Measurements from ENCODE around the gene ECM2. TPM values are rescaled to one million over a fixed set of nuclear protein-coding genes. Genes with fewer than 3 reads are reported as not detected.

ECM2 gene
- total RNA-seq, 3 donors from 2014 or later, result not detected

GRCh38 chr9:92478783-92479182 lies 57.0 kb downstream of the ECM2 start:
- Mint-ChIP-seq H3K4me1 (ENCODE audit: low read depth) (peaks cover 4% of the 10 kb centered on the region), H3K36me3 (ENCODE audit: insufficient read depth) (no peaks in the 10 kb centered on the region), H3K27me3 (ENCODE audit: low read depth) (no peaks in the 10 kb centered on the region), H3K4me3 (no peak overlapping the region), H3K9me3 (no peaks in the 10 kb centered on the region)
- ATAC-seq, result no peak
- no peak for DNase-seq

- peaks cover 4% of the 10 kb centered on the region for H3K4me1 Mint-ChIP-seq (ENCODE audit: low read depth)
- ATAC-seq (no peak), DNase-seq (no peak)
These were observed 58.8 kb downstream of the ECM2 start for GRCh38 chr9:92476962-92477361.

GRCh38 chr9:92474587-92474986 lies 61.2 kb downstream of the ECM2 start:
- no peaks in the 10 kb centered on the region for H3K4me1 Mint-ChIP-seq (ENCODE audit: low read depth)
- ATAC-seq, result no peak
- no peak for DNase-seq
- H3K9me3 Mint-ChIP-seq, result no peaks in the 10 kb centered on the region
- no peaks in the 10 kb centered on the region for H3K27me3 Mint-ChIP-seq (ENCODE audit: low read depth)
- no peak overlapping the region for H3K4me3 Mint-ChIP-seq
- peaks cover 3% of the 10 kb centered on the region for H3K36me3 Mint-ChIP-seq (ENCODE audit: insufficient read depth)

More at GRCh38 chr9:92476962-92477361, 58.8 kb downstream of the ECM2 start:
- Mint-ChIP-seq H3K27me3 (ENCODE audit: low read depth) (no peaks in the 10 kb centered on the region), H3K4me3 (no peak overlapping the region), H3K36me3 (ENCODE audit: insufficient read depth) (peaks cover 3% of the 10 kb centered on the region), H3K9me3 (no peaks in the 10 kb centered on the region)

GRCh38 chr9:92468206-92468605 lies 67.6 kb downstream of the ECM2 start:
- Mint-ChIP-seq H3K4me3 (no peak overlapping the region), H3K36me3 (ENCODE audit: insufficient read depth) (no peaks in the 10 kb centered on the region), H3K9me3 (no peaks in the 10 kb centered on the region), H3K27me3 (ENCODE audit: low read depth) (no peaks in the 10 kb centered on the region), H3K4me1 (ENCODE audit: low read depth) (no peaks in the 10 kb centered on the region)
- ATAC-seq (no peak), DNase-seq (no peak)

- Mint-ChIP-seq H3K4me3 (no peak overlapping the region), H3K4me1 (ENCODE audit: low read depth) (no peaks in the 10 kb centered on the region), H3K27me3 (ENCODE audit: low read depth) (no peaks in the 10 kb centered on the region), H3K9me3 (no peaks in the 10 kb centered on the region), H3K36me3 (ENCODE audit: insufficient read depth) (no peaks in the 10 kb centered on the region)
- no peak for ATAC-seq
- no peak for DNase-seq
These were observed 68.3 kb downstream of the ECM2 start for GRCh38 chr9:92467511-92467910.

GRCh38 chr9:92467041-92467440 lies 68.7 kb downstream of the ECM2 start:
- DNase-seq (no peak), ATAC-seq (no peak)
- H3K9me3 Mint-ChIP-seq, result no peaks in the 10 kb centered on the region
- H3K27me3 Mint-ChIP-seq (ENCODE audit: low read depth), result no peaks in the 10 kb centered on the region
- no peak overlapping the region for H3K4me3 Mint-ChIP-seq
- H3K4me1 Mint-ChIP-seq (ENCODE audit: low read depth), result no peaks in the 10 kb centered on the region
- no peaks in the 10 kb centered on the region for H3K36me3 Mint-ChIP-seq (ENCODE audit: insufficient read depth)

- Mint-ChIP-seq H3K36me3 (ENCODE audit: insufficient read depth) (no peaks in the 10 kb centered on the region), H3K27me3 (ENCODE audit: low read depth) (no peaks in the 10 kb centered on the region), H3K9me3 (no peaks in the 10 kb centered on the region), H3K4me3 (no peak overlapping the region), H3K4me1 (ENCODE audit: low read depth) (no peaks in the 10 kb centered on the region)
- ATAC-seq, result no peak
- DNase-seq, result no peak
These were observed 71.8 kb downstream of the ECM2 start for GRCh38 chr9:92463984-92464383.

- no peak for ATAC-seq
- Mint-ChIP-seq H3K4me1 (ENCODE audit: low read depth) (no peaks in the 10 kb centered on the region), H3K36me3 (ENCODE audit: insufficient read depth) (no peaks in the 10 kb centered on the region), H3K27me3 (ENCODE audit: low read depth) (no peaks in the 10 kb centered on the region), H3K4me3 (no peak overlapping the region), H3K9me3 (no peaks in the 10 kb centered on the region)
- DNase-seq, result no peak
These were observed 72.4 kb downstream of the ECM2 start for GRCh38 chr9:92463387-92463786.

- H3K4me3 Mint-ChIP-seq, result no peak overlapping the region
- H3K4me1 Mint-ChIP-seq (ENCODE audit: low read depth), result no peaks in the 10 kb centered on the region
- H3K27me3 Mint-ChIP-seq (ENCODE audit: low read depth), result no peaks in the 10 kb centered on the region
- DNase-seq, result no peak
- no peak for ATAC-seq
- H3K9me3 Mint-ChIP-seq, result no peaks in the 10 kb centered on the region
- no peaks in the 10 kb centered on the region for H3K36me3 Mint-ChIP-seq (ENCODE audit: insufficient read depth)
These were observed 78.2 kb downstream of the ECM2 start for GRCh38 chr9:92457576-92457975.

GRCh38 chr9:92455217-92455616 lies 80.6 kb downstream of the ECM2 start:
- no peaks in the 10 kb centered on the region for H3K4me1 Mint-ChIP-seq (ENCODE audit: low read depth)
- H3K9me3 Mint-ChIP-seq, result no peaks in the 10 kb centered on the region
- no peak overlapping the region for H3K4me3 Mint-ChIP-seq
- no peaks in the 10 kb centered on the region for H3K27me3 Mint-ChIP-seq (ENCODE audit: low read depth)
- DNase-seq (no peak), ATAC-seq (no peak)
- no peaks in the 10 kb centered on the region for H3K36me3 Mint-ChIP-seq (ENCODE audit: insufficient read depth)

GRCh38 chr9:92446536-92446935 lies 89.3 kb downstream of the ECM2 start:
- no peak for DNase-seq
- ATAC-seq, result no peak

More at GRCh38 chr9:92446536-92446935, 89.3 kb downstream of the ECM2 start:
- no peaks in the 10 kb centered on the region for H3K4me1 Mint-ChIP-seq (ENCODE audit: low read depth)
- peaks cover 1% of the 10 kb centered on the region for H3K27me3 Mint-ChIP-seq (ENCODE audit: low read depth)
- no peaks in the 10 kb centered on the region for H3K36me3 Mint-ChIP-seq (ENCODE audit: insufficient read depth)
- H3K9me3 Mint-ChIP-seq, result no peaks in the 10 kb centered on the region
- H3K4me3 Mint-ChIP-seq, result no peak overlapping the region

Other genes with a start within 250 kb of the ECM2 start
- 100 to 1,000 TPM; 249 to 272 (median 268) TPM for gene IARS1, start 242.3 kb downstream of the ECM2 start, total RNA-seq
- gene NOL8, start 210.6 kb downstream of the ECM2 start, total RNA-seq, result 10 to 100 TPM; 70.0 to 79.9 (median 73.6) TPM
- 10 to 100 TPM; 13.7 to 17.7 (median 15.6) TPM for gene CENPP, start 210.0 kb downstream of the ECM2 start, total RNA-seq
- not detected for gene OGN, start 131.4 kb downstream of the ECM2 start, total RNA-seq
- gene OMD, start 111.5 kb downstream of the ECM2 start, total RNA-seq, result not detected
- gene ASPN, start 53.5 kb downstream of the ECM2 start, total RNA-seq, result not detected
- gene IPPK, start 134.1 kb upstream of the ECM2 start, total RNA-seq, result 10 to 100 TPM; 12.8 to 14.6 (median 14.5) TPM
- 10 to 100 TPM; 29.3 to 32.3 (median 30.1) TPM for gene BICD2, start 228.8 kb upstream of the ECM2 start, total RNA-seq

Data from activated T-cell treated with anti-CD3 and anti-CD28 coated beads, Interleukin-2, amount 50 U/mL, for 4 hours (primary cell).